Fibroblast of pulmonary artery (primary cell): Measurements from ENCODE around the gene ADORA2A.
A peak's percentile ranks its signal among the peaks of the same experiment; 100 is the strongest.

Source experiments
- DNase-seq: peaks from one replicate; pipeline ENCODE4 v3.0.0-alpha.2; 2010; ENCODE audit warnings: low read depth
- H3K4me3 ChIP-seq: replicated peaks from 2 replicates; pipeline ENCODE4 v1.5.1; 2011; ENCODE audit warnings: low read depth, mild to moderate bottlenecking, control low read depth, low read length, moderate library complexity
- CTCF ChIP-seq: IDR thresholded peaks from 2 replicates; pipeline ENCODE4 v1.5.1; 2011; ENCODE audit warnings: mild to moderate bottlenecking, control low read depth, low read length, inconsistent platforms; ENCODE audit errors: missing control alignments

The ADORA2A gene

GRCh38 chr22:24467340-24467739 lies 39.9 kb downstream of the ADORA2A start:
- H3K4me3 ChIP-seq: no peak overlapping the region
- TF ChIP-seq CTCF: no peak
- no peak for DNase-seq

- DNase-seq: peak; percentile 91
- TF ChIP-seq CTCF: no peak
- no peak overlapping the region for H3K4me3 ChIP-seq
These were observed 44.2 kb downstream of the ADORA2A start for GRCh38 chr22:24471570-24471969.

- no peak overlapping the region for H3K4me3 ChIP-seq
- TF ChIP-seq CTCF: no peak
- no peak for DNase-seq
These were observed 45.9 kb downstream of the ADORA2A start for GRCh38 chr22:24473284-24473683.

- peak; percentile 91 for DNase-seq
- TF ChIP-seq CTCF: no peak
These were observed 46.8 kb downstream of the ADORA2A start for GRCh38 chr22:24474221-24474620.

GRCh38 chr22:24474649-24475255 lies 47.4 kb downstream of the ADORA2A start:
- no peak for DNase-seq
- H3K4me3 ChIP-seq: no peak overlapping the region

More at GRCh38 chr22:24474221-24474620, 46.8 kb downstream of the ADORA2A start:
- no peak overlapping the region for H3K4me3 ChIP-seq

GRCh38 chr22:24481641-24482040 lies 54.2 kb downstream of the ADORA2A start:
- H3K4me3 ChIP-seq: no peak overlapping the region
- TF ChIP-seq CTCF: no peak

More at GRCh38 chr22:24474649-24475255, 47.4 kb downstream of the ADORA2A start:
- no peak for TF ChIP-seq CTCF

GRCh38 chr22:24482575-24482974 lies 55.2 kb downstream of the ADORA2A start:
- no peak for TF ChIP-seq CTCF
- DNase-seq: peak; percentile 78
- no peak overlapping the region for H3K4me3 ChIP-seq

More at GRCh38 chr22:24481641-24482040, 54.2 kb downstream of the ADORA2A start:
- DNase-seq: no peak
